GM13977 (cell line): ENCODE data around the gene ERGIC3.

Source experiments
- DNase-seq: peaks from one replicate; pipeline ENCODE4 v3.0.0; 2012; ENCODE audit warnings: low spot score
- in situ Hi-C: fragments of 300-500 bp; cut with MboI; formaldehyde crosslinking; loops from one replicate; pipeline ENCODE4 v1.12.0; 2022; ENCODE audit warnings: low sequenced_read_pairs, low pct_unique_long_range_greater_than_20kb, mixed read lengths, inconsistent platforms; ENCODE audit not compliant: unreplicated experiment
- TF ChIP-seq, protein P1 (sequence below): IDR thresholded peaks from 2 replicates; pipeline ENCODE4 v1.5.1; 2012; ENCODE audit warnings: mild to moderate bottlenecking, control low read depth; ENCODE audit not compliant: insufficient read depth; ENCODE audit errors: extremely low read depth, missing control alignments

ERGIC3 gene

DNA sequence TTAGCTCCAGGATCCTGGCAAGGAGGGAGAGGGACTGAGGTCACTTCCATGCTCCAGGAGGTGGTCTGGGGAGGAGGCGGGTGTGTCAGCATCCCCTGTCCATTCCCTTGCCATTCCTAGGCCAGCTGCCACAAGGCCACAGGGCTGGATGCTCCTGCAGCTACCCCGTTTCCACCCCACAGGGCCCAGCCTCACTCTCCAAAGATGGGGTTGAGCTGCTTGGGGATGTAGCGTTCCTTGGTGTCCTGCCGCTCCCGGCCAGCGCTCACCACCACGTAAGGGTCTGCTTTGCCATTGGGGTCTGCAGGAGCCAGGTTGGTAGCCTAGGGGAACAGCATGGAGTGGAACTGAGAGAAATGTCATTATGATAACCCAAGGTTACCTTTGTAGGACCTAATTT is 23.0 kb downstream of the ERGIC3 start:
- no peak for DNase-seq
- in situ Hi-C loops: no loop called here
- TF ChIP-seq, protein P1, sequence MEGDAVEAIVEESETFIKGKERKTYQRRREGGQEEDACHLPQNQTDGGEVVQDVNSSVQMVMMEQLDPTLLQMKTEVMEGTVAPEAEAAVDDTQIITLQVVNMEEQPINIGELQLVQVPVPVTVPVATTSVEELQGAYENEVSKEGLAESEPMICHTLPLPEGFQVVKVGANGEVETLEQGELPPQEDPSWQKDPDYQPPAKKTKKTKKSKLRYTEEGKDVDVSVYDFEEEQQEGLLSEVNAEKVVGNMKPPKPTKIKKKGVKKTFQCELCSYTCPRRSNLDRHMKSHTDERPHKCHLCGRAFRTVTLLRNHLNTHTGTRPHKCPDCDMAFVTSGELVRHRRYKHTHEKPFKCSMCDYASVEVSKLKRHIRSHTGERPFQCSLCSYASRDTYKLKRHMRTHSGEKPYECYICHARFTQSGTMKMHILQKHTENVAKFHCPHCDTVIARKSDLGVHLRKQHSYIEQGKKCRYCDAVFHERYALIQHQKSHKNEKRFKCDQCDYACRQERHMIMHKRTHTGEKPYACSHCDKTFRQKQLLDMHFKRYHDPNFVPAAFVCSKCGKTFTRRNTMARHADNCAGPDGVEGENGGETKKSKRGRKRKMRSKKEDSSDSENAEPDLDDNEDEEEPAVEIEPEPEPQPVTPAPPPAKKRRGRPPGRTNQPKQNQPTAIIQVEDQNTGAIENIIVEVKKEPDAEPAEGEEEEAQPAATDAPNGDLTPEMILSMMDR: no peak

- TF ChIP-seq, protein P1: no peak
- in situ Hi-C loops: no loop called here
- no peak for DNase-seq
Measured at GRCh38 chr20:35568645-35569044, 26.8 kb downstream of the ERGIC3 start.

DNA sequence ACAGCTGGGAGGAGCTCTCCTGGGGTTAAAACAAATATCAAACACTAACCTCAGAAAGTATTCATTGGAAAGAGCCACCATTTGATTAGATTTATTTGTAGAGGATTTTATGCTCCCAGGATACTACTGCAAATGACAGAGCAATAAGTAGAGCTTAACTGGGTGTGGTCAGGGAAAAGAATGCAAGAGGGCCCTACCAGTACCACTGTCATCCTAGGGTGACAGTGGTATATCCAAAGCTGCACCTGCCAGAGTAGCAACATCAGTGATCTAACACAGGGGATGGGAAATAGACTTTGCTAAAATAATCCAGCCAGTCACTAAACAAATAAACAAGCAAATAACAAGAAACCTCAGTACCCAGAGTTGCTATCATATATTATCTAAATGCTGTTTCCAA is 29.7 kb downstream of the ERGIC3 start:
- TF ChIP-seq, protein P1: no peak
- in situ Hi-C loops: no loop called here
- no peak for DNase-seq

DNA sequence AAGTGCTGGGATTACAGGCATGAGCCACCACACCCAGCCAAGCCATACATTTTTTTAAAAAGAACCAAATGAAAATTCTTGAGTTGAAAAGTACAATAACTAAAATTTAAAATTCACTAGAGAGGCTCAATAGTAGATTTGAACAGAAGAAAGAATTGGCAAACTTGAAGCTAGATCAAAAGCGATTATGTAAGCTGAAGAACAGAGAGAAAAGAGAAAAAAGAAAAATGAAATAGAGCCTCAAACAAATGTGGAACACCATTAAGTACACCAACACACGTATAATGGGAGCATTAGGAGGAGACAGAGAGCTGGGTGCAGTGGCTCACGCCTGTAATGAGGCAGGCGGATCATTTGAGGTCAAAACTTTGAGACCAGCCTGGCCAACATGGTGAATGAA is 31.0 kb downstream of the ERGIC3 start:
- in situ Hi-C loops: no loop called here
- DNase-seq: no peak
- TF ChIP-seq, protein P1: no peak

DNA sequence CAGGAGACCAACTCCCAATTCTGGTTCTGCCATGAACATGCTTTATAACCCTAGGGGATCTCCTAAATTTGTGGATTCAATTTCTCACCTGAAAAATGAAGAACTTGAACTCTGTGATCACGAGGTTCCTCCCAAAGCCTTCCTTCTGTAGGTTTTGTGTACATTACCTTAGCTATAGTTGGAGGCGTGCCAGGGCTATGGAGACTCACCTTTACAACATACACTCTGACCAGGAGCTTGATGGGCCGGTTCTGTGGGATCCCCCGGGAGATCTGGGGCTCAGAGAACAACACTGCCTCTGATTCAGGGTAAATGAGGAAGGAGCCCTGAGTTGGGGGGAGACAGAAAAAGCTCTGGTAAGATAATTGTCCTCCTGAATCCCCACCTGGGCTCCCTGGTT is 34.1 kb downstream of the ERGIC3 start:
- TF ChIP-seq, protein P1: no peak
- in situ Hi-C loops: no loop called here
- DNase-seq: no peak

DNA sequence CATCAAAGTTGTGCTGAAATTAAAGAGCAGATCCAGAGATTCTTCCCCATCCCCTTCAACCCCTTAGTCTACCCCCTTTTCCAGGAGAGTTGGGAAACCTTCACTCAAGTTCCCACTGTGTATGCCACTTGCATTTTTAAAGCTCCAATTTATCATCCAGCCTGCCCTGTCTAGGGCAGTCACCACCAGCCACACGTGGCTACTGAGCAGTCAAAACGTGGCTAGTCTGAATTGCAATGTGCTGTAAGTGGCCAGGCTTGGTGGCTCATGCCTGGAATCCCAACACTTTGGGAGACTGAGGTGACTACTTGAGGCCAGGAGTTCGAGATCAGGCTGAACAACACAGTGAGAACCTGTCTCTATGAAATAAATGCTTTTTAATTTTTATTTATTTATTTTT is 34.9 kb downstream of the ERGIC3 start:
- in situ Hi-C loops: no loop called here
- TF ChIP-seq, protein P1: no peak

GRCh38 chr20:35578469-35578868 is 36.6 kb downstream of the ERGIC3 start:
- TF ChIP-seq, protein P1: no peak
- in situ Hi-C loops: no loop called here
- no peak for DNase-seq

More for the DNA sequence above, 34.9 kb downstream of the ERGIC3 start:
- DNase-seq: no peak
